Mesenchymal stem cell (in vitro differentiated cells and primary cell): ENCODE data around the gene GBX2.
"Not testable (repeated sequence)": the region's sequence is repeated elsewhere in the genome, so short reads cannot be mapped to it uniquely, and the experiment has no call there.

Experiments
- DNase-seq: peaks from one replicate; pipeline ENCODE4 v3.0.0-alpha.2; 2013
- H2AFZ ChIP-seq: one replicate; pipeline ENCODE4 v1.6.1; 2013; ENCODE audit warnings: low read depth, mild to moderate bottlenecking, control low read depth, inconsistent platforms, low read length, moderate library complexity
- H2AK5ac ChIP-seq: 2 replicates; pipeline ENCODE4 v1.6.1; 2013; ENCODE audit warnings: low read length, moderate library complexity, mild to moderate bottlenecking, inconsistent platforms; ENCODE audit not compliant: severe bottlenecking
- H2BK120ac ChIP-seq: one replicate; pipeline ENCODE4 v1.6.1; 2013; ENCODE audit warnings: low read depth, mild to moderate bottlenecking, inconsistent platforms, low read length, moderate library complexity
- H2BK12ac ChIP-seq, 2 experiments: one replicate each; pipeline ENCODE4 v1.6.1; 2013; ENCODE audit warnings: inconsistent platforms in 2 of 2, low read length in 2 of 2, mild to moderate bottlenecking in 2 of 2, moderate library complexity in 2 of 2, control low read depth in 1 of 2
- H2BK15ac ChIP-seq: one replicate; pipeline ENCODE4 v1.6.1; 2013; ENCODE audit warnings: mild to moderate bottlenecking, low read depth, inconsistent platforms; ENCODE audit not compliant: poor library complexity, severe bottlenecking
- H2BK5ac ChIP-seq: 2 replicates; pipeline ENCODE4 v1.6.1; 2013; ENCODE audit warnings: low read depth, mild to moderate bottlenecking, low read length, control low read depth, inconsistent platforms; ENCODE audit not compliant: poor library complexity, severe bottlenecking
- H3K14ac ChIP-seq, 2 experiments: one replicate each; pipeline ENCODE4 v1.6.1; 2013; ENCODE audit warnings: inconsistent platforms in 2 of 2, low read length in 2 of 2, control low read depth in 1 of 2, mild to moderate bottlenecking in 1 of 2, moderate library complexity in 1 of 2
- H3K18ac ChIP-seq, 2 experiments: one replicate each; pipeline ENCODE4 v1.6.1; 2013; ENCODE audit warnings: inconsistent platforms in 2 of 2, low read length in 2 of 2, control low read depth in 1 of 2, low read depth in 1 of 2, mild to moderate bottlenecking in 1 of 2
- H3K23ac ChIP-seq, 2 experiments: one replicate each; pipeline ENCODE4 v1.6.1; 2013; ENCODE audit warnings: inconsistent platforms in 2 of 2, low read length in 2 of 2, mild to moderate bottlenecking in 2 of 2, moderate library complexity in 2 of 2, control low read depth in 1 of 2
- H3K27ac ChIP-seq: 2 replicates; pipeline ENCODE4 v1.5.1; 2013; ENCODE audit warnings: mild to moderate bottlenecking, moderate library complexity, low read length, control low read depth, inconsistent platforms; ENCODE audit not compliant: poor library complexity, severe bottlenecking
- H3K27me3 ChIP-seq, 2 experiments: 2 replicates each; pipeline versions ENCODE4 v1.6.1 to v1.7.0; 2013; ENCODE audit warnings: low read length in 2 of 2, mild to moderate bottlenecking in 2 of 2, moderate library complexity in 2 of 2, control low read depth in 1 of 2, inconsistent platforms in 1 of 2; ENCODE audit not compliant: control insufficient read depth in 1 of 2, insufficient read depth in 1 of 2
- H3K36me3 ChIP-seq, 2 experiments: 2 replicates each; pipeline versions ENCODE4 v1.6.1 to v1.7.0; 2013; ENCODE audit warnings: low read length in 2 of 2, control low read depth in 1 of 2, inconsistent platforms in 1 of 2, low read depth in 1 of 2, mild to moderate bottlenecking in 1 of 2; ENCODE audit not compliant: insufficient read depth in 2 of 2, control insufficient read depth in 1 of 2
- H3K4ac ChIP-seq, 2 experiments: one replicate each; pipeline ENCODE4 v1.6.1; 2013; ENCODE audit warnings: inconsistent platforms in 2 of 2, low read length in 2 of 2, mild to moderate bottlenecking in 2 of 2, moderate library complexity in 2 of 2, control low read depth in 1 of 2, low read depth in 1 of 2
- H3K4me1 ChIP-seq: 2 replicates; pipeline ENCODE4 v1.6.1; 2013; ENCODE audit warnings: low read depth, low read length, control low read depth; ENCODE audit not compliant: control insufficient read depth, insufficient read depth
- H3K4me2 ChIP-seq: 2 replicates; pipeline ENCODE4 v1.6.1; 2013; ENCODE audit warnings: low read length, mild to moderate bottlenecking, inconsistent platforms; ENCODE audit not compliant: poor library complexity, severe bottlenecking
- H3K4me3 ChIP-seq, 2 experiments: 2 replicates each; pipeline versions ENCODE4 v1.5.1 to v1.7.0; 2013; ENCODE audit warnings: low read length in 2 of 2, mild to moderate bottlenecking in 2 of 2, control low read depth in 1 of 2, low read depth in 1 of 2; ENCODE audit not compliant: insufficient read depth in 1 of 2
- H3K79me1 ChIP-seq: replicated peaks from 2 replicates; pipeline ENCODE4 v1.6.1; 2013; ENCODE audit warnings: mild to moderate bottlenecking, control low read depth, low read length, inconsistent platforms; ENCODE audit not compliant: poor library complexity, severe bottlenecking
- H3K9ac ChIP-seq: 2 replicates; pipeline ENCODE4 v1.7.0; 2013; ENCODE audit warnings: mild to moderate bottlenecking, low read length, moderate library complexity
- H3K9me3 ChIP-seq: 2 replicates; pipeline ENCODE4 v1.7.0; 2013; ENCODE audit warnings: mild to moderate bottlenecking, low read length; ENCODE audit not compliant: control insufficient read depth
- H4K8ac ChIP-seq: one replicate; pipeline ENCODE4 v1.6.1; 2013; ENCODE audit warnings: inconsistent platforms, mild to moderate bottlenecking, low read length, moderate library complexity
- H4K91ac ChIP-seq: one replicate; pipeline ENCODE4 v1.6.1; 2013; ENCODE audit warnings: mild to moderate bottlenecking, low read length, inconsistent platforms
- WGBS: methylation state at CpG from one replicate; pipeline ENCODE4 v1.1.7; 2013; ENCODE audit warnings: mixed read lengths; 5-methylcytosine and 5-hydroxymethylcytosine counted together

GBX2 gene

GRCh38 chr2:236143811-236144210, 24.4 kb downstream of the GBX2 start:
- Histone ChIP-seq H3K27ac (no peak overlapping the region), H3K9ac (no peak overlapping the region), H3K9me3 (no peaks in the 10 kb centered on the region), H3K27me3 (peaks cover 0 to 32% of the 10 kb centered on the region in 2 experiments), H2AFZ (no peak overlapping the region), H4K8ac (no peak overlapping the region), H2AK5ac (no peak overlapping the region), H3K14ac (no peak overlapping the region), H4K91ac (no peak overlapping the region), H3K4ac (no peak overlapping the region), H2BK15ac (no peak overlapping the region), H3K4me3 (no peak overlapping the region), H3K36me3 (no peaks in the 10 kb centered on the region), H3K18ac (no peak overlapping the region), H2BK120ac (no peak overlapping the region), H3K23ac (no peak overlapping the region), H2BK5ac (no peak overlapping the region), H3K4me1 (no peaks in the 10 kb centered on the region), H3K79me1 (no peaks in the 10 kb centered on the region), H2BK12ac (no peak overlapping the region), H3K4me2 (no peak overlapping the region)
- WGBS = 93% methylated on average over 10 of the region's 10 CpGs
- DNase-seq = no peak

DNA sequence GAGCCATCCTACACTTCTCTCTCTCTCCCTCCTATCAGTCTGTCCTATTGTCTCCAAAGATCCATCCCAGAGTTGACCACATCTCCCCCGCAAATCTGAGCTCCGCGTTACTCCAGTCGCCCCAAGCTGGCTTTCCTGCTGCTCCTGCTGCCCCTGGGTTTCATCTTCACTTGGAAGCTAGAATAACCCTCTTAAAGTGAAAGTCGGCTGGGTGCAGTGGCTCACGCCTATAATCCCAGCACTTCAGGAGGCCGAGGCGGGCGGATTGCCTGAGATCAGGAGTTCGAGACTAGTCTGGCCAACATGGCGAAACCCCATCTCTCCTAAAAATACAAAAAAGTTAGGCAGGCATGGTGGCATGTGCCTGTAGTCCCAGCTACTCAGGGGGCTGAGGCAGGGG, 26.6 kb downstream of the GBX2 start:
- peaks cover 0 to 32% of the 10 kb centered on the region in 2 experiments for H3K27me3 ChIP-seq
- H3K4me2 ChIP-seq, H2BK15ac ChIP-seq, H3K23ac ChIP-seq, H4K91ac ChIP-seq, H3K27ac ChIP-seq, H3K79me1 ChIP-seq, H3K4ac ChIP-seq, H2BK120ac ChIP-seq, H4K8ac ChIP-seq, H3K14ac ChIP-seq, H3K4me1 ChIP-seq, H2AFZ ChIP-seq, H3K4me3 ChIP-seq, H2AK5ac ChIP-seq, H2BK5ac ChIP-seq, H3K9me3 ChIP-seq, DNase-seq, H3K9ac ChIP-seq, H2BK12ac ChIP-seq, H3K36me3 ChIP-seq, H3K18ac ChIP-seq: not testable (repeated sequence)
- WGBS = 92% methylated on average over 9 of the region's 11 CpGs

- H4K8ac ChIP-seq = no peak overlapping the region
- WGBS = 97% methylated on average over 9 of the region's 10 CpGs
- no peak overlapping the region for H2BK120ac ChIP-seq
Measured at GRCh38 chr2:236137066-236137465, 31.1 kb downstream of the GBX2 start.

DNA sequence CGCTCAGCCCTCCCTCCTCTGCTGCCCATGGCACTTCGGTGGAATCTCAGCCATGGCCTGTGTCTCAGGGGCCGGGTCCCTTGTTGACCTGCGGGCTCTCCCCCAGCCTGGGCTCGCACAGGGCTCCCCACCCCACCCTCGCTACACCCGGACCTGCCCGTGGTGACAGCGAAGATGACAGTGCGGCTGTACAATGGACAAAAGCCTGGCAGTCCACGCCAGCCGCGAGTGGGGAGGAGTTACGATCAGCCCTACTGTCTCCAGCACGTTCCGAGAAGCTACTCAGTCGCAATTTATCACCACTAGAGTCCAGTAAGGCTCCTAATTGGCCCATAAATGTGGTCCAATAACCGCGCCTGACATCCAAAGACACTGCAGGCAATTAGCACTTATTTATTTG, 31.6 kb downstream of the GBX2 start:
- no peak overlapping the region for H3K18ac ChIP-seq
- no peak overlapping the region for H3K4ac ChIP-seq
- 90% methylated on average over 19 of the region's 19 CpGs for WGBS

More at GRCh38 chr2:236137066-236137465, 31.1 kb downstream of the GBX2 start:
- Histone ChIP-seq H3K4me3 (no peak overlapping the region), H3K4me1 (no peaks in the 10 kb centered on the region), H2BK15ac (no peak overlapping the region), H2BK12ac (no peak overlapping the region), H2AK5ac (no peak overlapping the region), H3K4me2 (no peak overlapping the region), H3K23ac (no peak overlapping the region), H3K14ac (no peak overlapping the region), H2BK5ac (no peak overlapping the region), H3K9me3 (no peaks in the 10 kb centered on the region), H3K79me1 (no peaks in the 10 kb centered on the region), H3K4ac (no peak overlapping the region), H3K27me3 (peaks cover 0 to 7% of the 10 kb centered on the region in 2 experiments), H3K18ac (no peak overlapping the region), H3K9ac (no peak overlapping the region), H4K91ac (no peak overlapping the region), H3K36me3 (peaks cover 0 to 4% of the 10 kb centered on the region in 2 experiments), H2AFZ (no peak overlapping the region), H3K27ac (no peak overlapping the region)
- no peak for DNase-seq

More for the DNA sequence above, 31.6 kb downstream of the GBX2 start:
- no peak overlapping the region for H3K23ac ChIP-seq
- no peak overlapping the region for H2BK5ac ChIP-seq
- no peak overlapping the region for H3K27ac ChIP-seq
- H4K8ac ChIP-seq = no peak overlapping the region
- H3K79me1 ChIP-seq = no peaks in the 10 kb centered on the region
- no peak overlapping the region for H3K14ac ChIP-seq
- H2AK5ac ChIP-seq = no peak overlapping the region
- no peak for DNase-seq
- no peaks in the 10 kb centered on the region for H3K9me3 ChIP-seq
- no peak overlapping the region for H3K4me2 ChIP-seq
- H3K27me3 ChIP-seq = peaks cover 0 to 6% of the 10 kb centered on the region in 2 experiments
- H3K36me3 ChIP-seq = peaks cover 0 to 4% of the 10 kb centered on the region in 2 experiments
- H3K4me3 ChIP-seq = no peak overlapping the region
- H4K91ac ChIP-seq = no peak overlapping the region
- no peaks in the 10 kb centered on the region for H3K4me1 ChIP-seq
- no peak overlapping the region for H2BK15ac ChIP-seq
- H2BK12ac ChIP-seq = no peak overlapping the region
- no peak overlapping the region for H2BK120ac ChIP-seq
- no peak overlapping the region for H2AFZ ChIP-seq
- no peak overlapping the region for H3K9ac ChIP-seq
